Measurements from ENCODE around the gene OR6B2.

GRCh38 chr2:240032406-240033329, 2.4 kb upstream of the OR6B2 start:
- TF ChIP-seq POLR2A (IDR thresholded peaks at IDR 0.05) (no peak), CTCF (IDR thresholded peaks at IDR 0.05) (no peak)

Measured in lower leg skin (tissue), 3 donors.